DND-41 (cell line): Measurements from ENCODE around the gene RDH14.

ENCODE experiments used
- ATAC-seq: fragments of 200-7000 bp; cut with Tn5 transposase; 3 replicates; pipeline ENCODE4 v1.9.1; 2021; ENCODE audit warnings: low read depth; ENCODE audit not compliant: insufficient read depth
- DNase-seq: peaks from one replicate; pipeline ENCODE4 v3.0.0-alpha.2; 2020
- H2AFZ ChIP-seq: 2 replicates; pipeline ENCODE4 v1.6.0; 2012; ENCODE audit warnings: low read depth, low read length
- H3K27ac ChIP-seq: 2 replicates; pipeline ENCODE4 v1.5.1; 2012; ENCODE audit warnings: low read length, inconsistent platforms
- H3K27me3 ChIP-seq: fragments of 200-600 bp; sonication (generic); 2 replicates; pipeline ENCODE4 v1.6.0; 2012; ENCODE audit warnings: low read length, mild to moderate bottlenecking, inconsistent platforms; ENCODE audit not compliant: insufficient read depth, poor library complexity
- H3K36me3 ChIP-seq: 2 replicates; pipeline ENCODE4 v1.5.1; 2012; ENCODE audit warnings: low read length, inconsistent platforms; ENCODE audit not compliant: insufficient read depth
- H3K4me1 ChIP-seq: 2 replicates; pipeline ENCODE4 v1.5.1; 2012; ENCODE audit warnings: mild to moderate bottlenecking, low read length; ENCODE audit not compliant: insufficient read depth
- H3K4me2 ChIP-seq: 2 replicates; pipeline ENCODE4 v1.6.0; 2012; ENCODE audit warnings: mild to moderate bottlenecking, moderate library complexity, low read length, inconsistent platforms; ENCODE audit not compliant: insufficient read depth
- H3K4me3 ChIP-seq, 2 experiments: fragments of 200-600 bp in 1 of 2; shearing (Covaris generic) in 1 of 2; 2 replicates each; pipeline ENCODE4 v1.5.1; 2012 to 2016; ENCODE audit warnings: inconsistent platforms in 2 of 2, low read length in 2 of 2, mild to moderate bottlenecking in 2 of 2, low read depth in 1 of 2, moderate library complexity in 1 of 2
- H3K79me2 ChIP-seq: 2 replicates; pipeline ENCODE4 v1.6.0; 2012; ENCODE audit warnings: low read length, inconsistent platforms; ENCODE audit not compliant: insufficient read depth
- H3K9ac ChIP-seq: 2 replicates; pipeline ENCODE4 v1.6.0; 2012; ENCODE audit warnings: low read depth, mild to moderate bottlenecking, inconsistent platforms, low read length, moderate library complexity
- H3K9me3 ChIP-seq: 2 replicates; pipeline ENCODE4 v1.5.1; 2012; ENCODE audit warnings: low read length, moderate library complexity, mild to moderate bottlenecking, inconsistent platforms; ENCODE audit not compliant: insufficient read depth, severe bottlenecking
- H4K20me1 ChIP-seq: 2 replicates; pipeline ENCODE4 v1.6.0; 2012; ENCODE audit warnings: low read length; ENCODE audit not compliant: insufficient read depth
- EZH2 ChIP-seq: IDR thresholded peaks from 3 replicates; pipeline ENCODE4 v1.6.1; 2012; ENCODE audit warnings: borderline replicate concordance, low read depth, mild to moderate bottlenecking, moderate library complexity, low read length, inconsistent platforms; ENCODE audit not compliant: severe bottlenecking
- TF ChIP-seq, protein P1 (sequence below): IDR thresholded peaks from 2 replicates; pipeline ENCODE4 v1.5.1; 2012; ENCODE audit warnings: borderline replicate concordance, low read length, moderate library complexity, mild to moderate bottlenecking; ENCODE audit not compliant: poor library complexity, severe bottlenecking; ENCODE audit errors: extremely low read depth

Gene RDH14

GRCh38 chr2:18566145-18566769 lies 5.8 kb upstream of the RDH14 start:
- Histone ChIP-seq H3K79me2 (no peaks in the 10 kb centered on the region), H3K9ac (no peak overlapping the region), H3K27me3 (no peaks in the 10 kb centered on the region), H3K36me3 (no peaks in the 10 kb centered on the region), H3K4me3 (no peak overlapping the region), H3K4me2 (no peak overlapping the region), H4K20me1 (no peaks in the 10 kb centered on the region), H3K27ac (no peak overlapping the region), H3K4me1 (peaks cover 5% of the 10 kb centered on the region), H2AFZ (no peak overlapping the region), H3K9me3 (no peaks in the 10 kb centered on the region)
- ATAC-seq (no peak), DNase-seq (no peak)
- TF ChIP-seq, protein P1, sequence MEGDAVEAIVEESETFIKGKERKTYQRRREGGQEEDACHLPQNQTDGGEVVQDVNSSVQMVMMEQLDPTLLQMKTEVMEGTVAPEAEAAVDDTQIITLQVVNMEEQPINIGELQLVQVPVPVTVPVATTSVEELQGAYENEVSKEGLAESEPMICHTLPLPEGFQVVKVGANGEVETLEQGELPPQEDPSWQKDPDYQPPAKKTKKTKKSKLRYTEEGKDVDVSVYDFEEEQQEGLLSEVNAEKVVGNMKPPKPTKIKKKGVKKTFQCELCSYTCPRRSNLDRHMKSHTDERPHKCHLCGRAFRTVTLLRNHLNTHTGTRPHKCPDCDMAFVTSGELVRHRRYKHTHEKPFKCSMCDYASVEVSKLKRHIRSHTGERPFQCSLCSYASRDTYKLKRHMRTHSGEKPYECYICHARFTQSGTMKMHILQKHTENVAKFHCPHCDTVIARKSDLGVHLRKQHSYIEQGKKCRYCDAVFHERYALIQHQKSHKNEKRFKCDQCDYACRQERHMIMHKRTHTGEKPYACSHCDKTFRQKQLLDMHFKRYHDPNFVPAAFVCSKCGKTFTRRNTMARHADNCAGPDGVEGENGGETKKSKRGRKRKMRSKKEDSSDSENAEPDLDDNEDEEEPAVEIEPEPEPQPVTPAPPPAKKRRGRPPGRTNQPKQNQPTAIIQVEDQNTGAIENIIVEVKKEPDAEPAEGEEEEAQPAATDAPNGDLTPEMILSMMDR: no peak
- no peak for TF ChIP-seq EZH2

DNA sequence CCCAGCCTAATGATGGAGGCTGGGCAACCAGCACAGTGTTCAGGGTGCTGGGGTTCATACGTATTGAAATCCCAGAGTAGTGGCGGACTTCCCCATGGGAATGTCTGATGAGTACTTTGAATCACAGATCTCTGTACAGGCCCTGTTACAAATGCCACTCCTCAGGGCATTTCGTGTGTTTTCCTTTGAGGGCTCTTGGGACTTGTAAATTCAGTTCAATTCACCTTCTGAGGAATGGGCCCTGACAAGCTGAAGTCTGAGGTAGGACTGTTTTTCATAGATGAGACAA lies 288 bp upstream of the RDH14 start:
- peak overlapping the region; percentile 76 for H2AFZ ChIP-seq
- H3K27me3 ChIP-seq: no peaks in the 10 kb centered on the region
- TF ChIP-seq, protein P1: no peak
- TF ChIP-seq EZH2: no peak
- H4K20me1 ChIP-seq: 0 out of 2 replicates have a peak, but pooled peaks cover 2% of the 10 kb centered on the region
- no peaks in the 10 kb centered on the region for H3K9me3 ChIP-seq
- H3K36me3 ChIP-seq: peaks cover 6% of the 10 kb centered on the region; the same call in 1 of the 2 replicates
- DNase-seq: no peak
- peak overlapping the region; percentile 61 for H3K4me2 ChIP-seq
- peaks cover 22% of the 10 kb centered on the region for H3K79me2 ChIP-seq
- peak overlapping the region; percentile 59 to 66; a peak in 3 of 4 replicates for H3K4me3 ChIP-seq
- peaks cover 28% of the 10 kb centered on the region for H3K4me1 ChIP-seq
- H3K9ac ChIP-seq: peak overlapping the region; percentile 95
- H3K27ac ChIP-seq: peak overlapping the region; percentile 45
- ATAC-seq: no peak

GRCh38 chr2:18559531-18560030 lies 872 bp downstream of the RDH14 start:
- H3K27ac ChIP-seq: peak overlapping the region; percentile 83
- 0 out of 2 replicates have a peak, but pooled peaks cover 2% of the 10 kb centered on the region for H4K20me1 ChIP-seq
- ATAC-seq: peak; percentile 1; the same call in 1 of the 3 replicates
- peak overlapping the region; percentile 95 for H3K9ac ChIP-seq
- H3K36me3 ChIP-seq: peaks cover 14% of the 10 kb centered on the region; the same call in 1 of the 2 replicates
- H3K27me3 ChIP-seq: no peaks in the 10 kb centered on the region
- H2AFZ ChIP-seq: peak overlapping the region; percentile 76
- no peaks in the 10 kb centered on the region for H3K9me3 ChIP-seq
- DNase-seq: no peak
- peaks cover 28% of the 10 kb centered on the region for H3K4me1 ChIP-seq
- H3K79me2 ChIP-seq: peaks cover 22% of the 10 kb centered on the region
- H3K4me2 ChIP-seq: peak overlapping the region; percentile 61
- TF ChIP-seq EZH2: no peak
- TF ChIP-seq, protein P1: no peak
- peak overlapping the region; percentile 59 to 66; a peak in 3 of 4 replicates for H3K4me3 ChIP-seq
